SH-SY5Y (cell line): ENCODE measurements around the gene ZC3H18.

Source experiments
- GATA2 ChIP-seq: IDR thresholded peaks from 2 replicates; pipeline ENCODE4 v1.6.1; 2011; ENCODE audit warnings: mild to moderate bottlenecking, low read depth, low read length
- GATA3 ChIP-seq: IDR thresholded peaks from 2 replicates; pipeline ENCODE4 v1.6.1; 2011; ENCODE audit warnings: low read depth, mild to moderate bottlenecking, low read length, moderate library complexity

DNA sequence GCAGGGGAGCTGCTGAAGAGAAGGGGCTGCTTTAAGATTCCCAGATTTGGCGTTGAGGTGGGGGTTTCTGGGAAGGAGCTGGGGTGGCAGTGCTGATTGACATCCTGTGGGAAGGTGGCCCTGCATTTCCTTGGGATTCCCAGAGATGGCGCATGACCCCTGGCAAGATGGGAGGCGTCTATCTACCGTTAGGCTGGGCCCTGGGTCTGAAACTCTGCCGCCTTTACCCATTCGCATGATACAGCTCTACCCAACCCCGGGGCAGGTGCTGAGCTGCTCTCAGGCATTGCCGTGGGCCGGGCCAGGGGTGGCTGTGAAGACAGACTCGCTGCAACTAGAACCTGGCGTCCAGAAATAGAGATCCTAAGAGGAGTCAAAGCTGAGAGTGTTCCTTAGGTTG lies 102.6 kb downstream of the ZC3H18 start:
- TF ChIP-seq GATA3 (no peak), GATA2 (no peak)
